ENCODE measurements around the gene C1S. TPM values are rescaled to one million over a fixed set of nuclear protein-coding genes. Genes with fewer than 3 reads are reported as not detected.

Gene C1S
- total and polyA plus RNA-seq, 2 experiments from 2014 or later, result 195 to 200 TPM

DNA sequence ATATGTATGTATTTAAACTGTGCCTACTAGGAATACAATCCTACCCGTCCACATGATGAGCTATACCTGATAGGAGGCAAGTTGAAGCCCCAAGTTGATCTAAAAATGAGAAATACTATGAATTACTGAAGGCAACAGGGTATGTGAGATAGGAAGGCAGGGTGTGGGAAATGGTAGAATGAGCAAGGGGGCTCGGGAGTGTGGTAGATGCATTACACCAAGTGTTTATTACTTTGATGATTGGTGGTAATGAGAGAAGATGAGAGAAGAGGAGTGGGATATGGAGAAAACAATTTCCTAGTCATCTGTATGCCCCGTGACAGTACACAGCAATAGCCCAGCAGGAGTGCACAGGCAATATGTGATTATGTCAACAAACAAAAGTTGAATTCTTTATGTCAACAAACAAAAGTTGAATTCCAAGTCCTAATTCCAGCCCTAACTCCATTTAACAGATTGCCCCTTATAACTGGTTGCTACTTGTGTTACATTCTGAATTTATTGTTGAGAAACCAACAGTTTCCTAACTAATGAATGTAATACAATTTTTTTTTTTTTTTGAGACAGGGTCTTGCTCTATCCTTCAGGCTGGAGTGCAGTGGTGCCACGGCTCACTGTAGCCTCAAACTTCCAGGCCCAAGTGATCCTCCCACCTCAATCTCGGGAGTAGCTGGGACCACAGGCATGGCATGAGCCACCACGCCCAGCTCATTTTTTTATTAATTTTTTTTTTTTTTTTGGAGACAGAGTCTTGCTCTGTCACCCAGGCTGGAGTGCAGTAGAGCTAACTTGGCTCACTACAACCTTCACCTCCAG is 44.8 kb upstream of the C1S start:
- Histone ChIP-seq H3K27ac (no peak overlapping the region), H3K4me1 (ENCODE audit: insufficient read depth) (peaks cover 7% of the 10 kb centered on the region; the same call in 1 of the 2 replicates), H3K27me3 (replicated peaks; ENCODE audit: insufficient read depth) (no peaks in the 10 kb centered on the region), H3K4me3 (no peak overlapping the region), H3K36me3 (ENCODE audit: low read depth) (no peaks in the 10 kb centered on the region), H3F3A (ENCODE audit: insufficient read depth) (no peaks in the 10 kb centered on the region; the same call in none of the 2 replicates), H3K9ac (no peak overlapping the region), H2AFZ (no peak overlapping the region), H3K79me2 (ENCODE audit: insufficient read depth) (no peaks in the 10 kb centered on the region), H4K20me1 (ENCODE audit: insufficient read depth) (no peaks in the 10 kb centered on the region), H3K9me3 (ENCODE audit: low read depth) (no peaks in the 10 kb centered on the region), H3K4me2 (ENCODE audit: unreplicated experiment) (no peak overlapping the region), H3K9me2 (ENCODE audit: insufficient read depth) (no peaks in the 10 kb centered on the region)
- in situ Hi-C loops (cut with MboI), result no loop called here
- WGBS, 2 experiments (ENCODE audit: low coverage in 1 of 2, low lambda C conversion rate in 2 of 2, missing lambda C conversion rate in 2 of 2), result 63 to 77% methylated on average over 6 of the region's 6 CpGs
- no peak for DNase-seq
- no peak for TF ChIP-seq EZH2 (IDR thresholded peaks at IDR 0.05; ENCODE audit: insufficient read depth, poor library complexity, severe bottlenecking)
- no peak for TF ChIP-seq EZH2phosphoT487 (IDR thresholded peaks at IDR 0.05; ENCODE audit: insufficient read depth, low read depth)

DNA sequence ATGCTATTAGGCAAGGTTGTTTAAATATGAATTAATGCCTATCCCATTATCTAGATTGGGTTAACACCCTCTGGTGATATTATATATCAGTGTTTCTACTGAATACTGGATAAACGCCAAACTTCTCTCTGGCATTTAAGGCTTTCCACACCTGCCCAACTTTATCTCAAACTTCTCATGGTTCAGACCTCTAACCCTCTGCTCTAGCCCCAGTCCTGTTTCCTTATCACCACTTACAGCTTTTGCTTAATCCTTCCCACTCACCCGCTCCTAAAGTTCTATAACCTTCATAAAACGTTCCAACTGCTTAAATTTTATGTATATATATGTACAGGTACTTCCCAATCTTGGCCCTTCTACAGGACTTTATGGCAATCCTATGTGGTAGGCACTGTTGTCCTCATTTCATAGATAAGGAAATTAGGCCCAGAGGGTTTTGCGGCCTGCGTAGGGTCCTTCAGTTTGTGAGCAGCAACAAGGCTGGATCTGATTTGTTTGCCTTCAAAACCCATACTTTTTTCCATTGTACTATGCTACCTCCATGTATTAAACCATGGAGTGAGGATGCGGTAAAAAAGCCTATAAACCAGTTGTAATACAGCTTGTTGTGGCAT is 43.5 kb upstream of the C1S start:
- Histone ChIP-seq H3K4me3 (peak overlapping the region; percentile 91), H3K4me2 (ENCODE audit: unreplicated experiment) (peak overlapping the region; percentile 96)

DNA sequence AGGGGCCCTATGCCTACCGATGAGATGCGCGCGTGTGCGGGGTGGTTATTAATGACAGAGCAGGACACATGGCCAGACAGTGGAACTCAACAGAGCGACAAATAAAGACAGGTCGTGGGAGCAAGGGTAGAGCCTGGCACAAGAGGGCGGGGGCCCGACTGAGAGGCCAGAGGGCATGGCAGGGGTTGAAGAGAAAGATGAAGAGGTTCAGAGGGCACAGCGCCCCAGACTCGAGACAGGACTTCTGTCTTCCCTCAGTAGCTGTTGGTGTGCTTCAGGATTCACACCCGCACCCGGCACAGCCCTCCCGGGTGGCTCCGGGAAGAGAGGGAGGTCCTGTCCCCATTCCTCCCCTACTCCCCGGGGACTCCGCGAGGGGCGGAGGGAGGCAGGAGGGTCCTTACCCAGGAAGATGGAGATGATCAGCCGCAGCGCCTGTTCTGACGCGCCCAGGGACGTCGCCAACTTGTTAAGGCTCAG is 42.6 kb upstream of the C1S start:
- Histone ChIP-seq H3K9me3 (ENCODE audit: low read depth) (no peaks in the 10 kb centered on the region), H3K36me3 (ENCODE audit: low read depth) (no peaks in the 10 kb centered on the region), H3K9me2 (ENCODE audit: insufficient read depth) (no peaks in the 10 kb centered on the region), H2AFZ (peak overlapping the region; percentile 90), H3K27ac (peak overlapping the region; percentile 19; the same call in 1 of the 2 replicates), H3K27me3 (replicated peaks; ENCODE audit: insufficient read depth) (no peaks in the 10 kb centered on the region), H4K20me1 (ENCODE audit: insufficient read depth) (no peaks in the 10 kb centered on the region), H3K4me2 (ENCODE audit: unreplicated experiment) (peak overlapping the region; percentile 96), H3K4me1 (ENCODE audit: insufficient read depth) (peaks cover 12% of the 10 kb centered on the region; the same call in 1 of the 2 replicates), H3K79me2 (ENCODE audit: insufficient read depth) (no peaks in the 10 kb centered on the region), H3F3A (ENCODE audit: insufficient read depth) (no peaks in the 10 kb centered on the region; the same call in none of the 2 replicates), H3K4me3 (peak overlapping the region; percentile 91), H3K9ac (peak overlapping the region; percentile 71)
- DNase-seq, result no peak
- in situ Hi-C loops (cut with MboI), result no loop called here
- WGBS, 2 experiments (ENCODE audit: low coverage in 1 of 2, low lambda C conversion rate in 2 of 2, missing lambda C conversion rate in 2 of 2), result 7 to 8% methylated on average over 21 of the region's 25 CpGs
- TF ChIP-seq EZH2phosphoT487 (IDR thresholded peaks at IDR 0.05; ENCODE audit: insufficient read depth, low read depth) (no peak), EZH2 (IDR thresholded peaks at IDR 0.05; ENCODE audit: insufficient read depth, poor library complexity, severe bottlenecking) (no peak)

More for the DNA sequence above, 43.5 kb upstream of the C1S start:
- Histone ChIP-seq H2AFZ (0 out of 2 replicates have a peak overlapping the region, but pooled peaks have one; percentile 90), H3K9me2 (ENCODE audit: insufficient read depth) (no peaks in the 10 kb centered on the region), H3K27me3 (replicated peaks; ENCODE audit: insufficient read depth) (no peaks in the 10 kb centered on the region), H4K20me1 (ENCODE audit: insufficient read depth) (no peaks in the 10 kb centered on the region), H3K36me3 (ENCODE audit: low read depth) (no peaks in the 10 kb centered on the region), H3K79me2 (ENCODE audit: insufficient read depth) (no peaks in the 10 kb centered on the region), H3F3A (ENCODE audit: insufficient read depth) (no peaks in the 10 kb centered on the region; the same call in none of the 2 replicates), H3K9me3 (ENCODE audit: low read depth) (no peaks in the 10 kb centered on the region), H3K9ac (no peak overlapping the region), H3K4me1 (ENCODE audit: insufficient read depth) (peaks cover 10% of the 10 kb centered on the region; the same call in 1 of the 2 replicates), H3K27ac (no peak overlapping the region)
- TF ChIP-seq EZH2phosphoT487 (IDR thresholded peaks at IDR 0.05; ENCODE audit: insufficient read depth, low read depth), result no peak
- no peak for TF ChIP-seq EZH2 (IDR thresholded peaks at IDR 0.05; ENCODE audit: insufficient read depth, poor library complexity, severe bottlenecking)
- in situ Hi-C loops (cut with MboI), result no loop called here
- 72 to 77% methylated on average over 6 of the region's 6 CpGs for WGBS, 2 experiments (ENCODE audit: low coverage in 1 of 2, low lambda C conversion rate in 2 of 2, missing lambda C conversion rate in 2 of 2)
- DNase-seq, result no peak

DNA sequence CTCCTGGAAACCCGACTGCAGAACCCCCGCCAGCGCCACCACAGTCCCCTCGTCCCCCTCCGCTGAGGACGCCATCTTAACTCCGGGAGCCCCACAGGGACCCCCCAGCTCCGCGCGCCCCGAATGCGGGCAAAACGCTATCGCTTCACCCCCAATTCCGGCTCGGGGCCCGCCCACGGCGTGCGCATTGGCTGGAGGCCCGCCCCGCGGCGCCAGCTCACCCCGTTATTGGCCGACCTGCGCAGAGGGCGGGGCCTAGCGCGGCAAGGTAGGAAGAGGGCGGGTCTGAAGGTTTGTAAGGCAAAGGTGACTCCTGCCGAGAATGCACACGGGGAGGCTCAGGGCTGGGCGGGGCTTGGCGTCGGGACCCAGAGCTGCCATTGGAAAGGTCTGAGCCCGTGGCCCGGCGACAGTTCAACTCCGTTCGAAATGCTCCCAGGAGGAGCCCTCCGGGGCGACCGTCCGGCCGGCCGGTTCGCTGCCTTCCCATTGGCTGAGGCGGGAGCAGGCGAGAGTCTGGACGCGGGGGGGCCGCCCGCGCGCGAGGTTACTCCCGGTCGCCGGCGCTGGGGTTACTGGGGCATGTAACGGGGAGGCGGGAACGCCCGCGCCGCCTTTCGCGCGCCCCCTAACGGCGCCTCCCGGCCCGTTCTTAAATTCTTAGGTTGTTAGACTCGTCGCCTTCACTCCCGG is 42.0 kb upstream of the C1S start, which contains the start of gene LPCAT3:
Gene LPCAT3 (minus strand): TSS at position 127 of the 693 bp plus-strand sequence. CDS start 52 bp downstream, at position 75.
- H3K9me2 ChIP-seq (ENCODE audit: insufficient read depth), result no peaks in the 10 kb centered on the region
- no peaks in the 10 kb centered on the region for H3K9me3 ChIP-seq (ENCODE audit: low read depth)
- H3K9ac ChIP-seq, result peak within 1 kb of the TSS; percentile 71
- DNase-seq, result peak; percentile 98
- in situ Hi-C loops (cut with MboI), result no loop called here
- no peaks in the 10 kb centered on the region; the same call in none of the 2 replicates for H3F3A ChIP-seq (ENCODE audit: insufficient read depth)
- H3K27ac ChIP-seq, result peak within 1 kb of the TSS; percentile 19
- peaks cover 12% of the 10 kb centered on the region; the same call in 1 of the 2 replicates for H3K4me1 ChIP-seq (ENCODE audit: insufficient read depth)
- H3K27me3 ChIP-seq (replicated peaks; ENCODE audit: insufficient read depth), result no peaks in the 10 kb centered on the region
- H3K4me3 ChIP-seq, result peak within 1 kb of the TSS; percentile 91
- 1% methylated on average over 57 to 69 of the region's 77 CpGs for WGBS, 2 experiments (ENCODE audit: low coverage in 1 of 2, low lambda C conversion rate in 2 of 2, missing lambda C conversion rate in 2 of 2)
- H4K20me1 ChIP-seq (ENCODE audit: insufficient read depth), result no peaks in the 10 kb centered on the region
- H3K4me2 ChIP-seq (ENCODE audit: unreplicated experiment), result peak within 1 kb of the TSS; percentile 96
- no peaks in the 10 kb centered on the region for H3K79me2 ChIP-seq (ENCODE audit: insufficient read depth)
- no peaks in the 10 kb centered on the region for H3K36me3 ChIP-seq (ENCODE audit: low read depth)
- no peak for TF ChIP-seq EZH2 (IDR thresholded peaks at IDR 0.05; ENCODE audit: insufficient read depth, poor library complexity, severe bottlenecking)
- peak within 1 kb of the TSS; percentile 90 for H2AFZ ChIP-seq
